CD4-positive, CD25-positive, alpha-beta regulatory T cell (primary cell): ENCODE data around the gene CCDC201. TPM values are rescaled to one million over a fixed set of nuclear protein-coding genes. Genes with fewer than 3 reads are reported as not detected.

Source experiments
- ATAC-seq, 2 donors: fragments of 150-1000 bp; cut with Tn5 transposase; one replicate each; pipeline ENCODE4 v1.10.0; 2021; ENCODE audit warnings: low read depth in 2 of 2, moderate number of reproducible peaks in 2 of 2, moderate library complexity in 1 of 2
- DNase-seq, 3 donors: peaks; one replicate each; pipeline versions ENCODE4 v3.0.0 to v3.0.0-alpha.2; 2012 to 2022; ENCODE audit warnings: mixed read lengths in 1 of 3
- H3K27ac ChIP-seq: one replicate; pipeline ENCODE4 v1.7.0; 2013; ENCODE audit warnings: mild to moderate bottlenecking, low read length; ENCODE audit not compliant: insufficient read depth, poor library complexity, severe bottlenecking
- H3K27me3 ChIP-seq: one replicate; pipeline ENCODE4 v1.7.0; 2013; ENCODE audit warnings: low read length; ENCODE audit not compliant: control insufficient read depth, insufficient read depth
- H3K36me3 ChIP-seq: one replicate; pipeline ENCODE4 v1.7.0; 2013; ENCODE audit warnings: mild to moderate bottlenecking, low read length, moderate library complexity; ENCODE audit not compliant: control insufficient read depth, insufficient read depth
- H3K4me1 ChIP-seq: 2 replicates; pipeline ENCODE4 v1.7.0; 2013; ENCODE audit warnings: mild to moderate bottlenecking, low read length; ENCODE audit not compliant: insufficient read depth, control insufficient read depth, poor library complexity, severe bottlenecking
- H3K4me3 ChIP-seq: one replicate; pipeline ENCODE4 v1.7.0; 2013; ENCODE audit warnings: low read depth, mild to moderate bottlenecking, low read length, moderate library complexity
- H3K9me3 ChIP-seq, 2 experiments: 1 replicate in 1 of 2; 2 replicates in 1 of 2; pipeline ENCODE4 v1.7.0; 2013; ENCODE audit warnings: low read length in 2 of 2, mild to moderate bottlenecking in 1 of 2, moderate library complexity in 1 of 2; ENCODE audit not compliant: control insufficient read depth in 2 of 2
- H3K27ac Mint-ChIP-seq, 3 donors: one replicate each; pipeline ENCODE4 v1.8.0; 2020 to 2022; ENCODE audit warnings: mild to moderate bottlenecking in 3 of 3, mixed read lengths in 3 of 3, moderate library complexity in 2 of 3
- H3K27me3 Mint-ChIP-seq: one replicate; pipeline ENCODE4 v1.8.0; 2022; ENCODE audit warnings: mild to moderate bottlenecking, mixed read lengths
- H3K36me3 Mint-ChIP-seq: one replicate; pipeline ENCODE4 v1.8.0; 2020; ENCODE audit warnings: mixed read lengths
- H3K4me1 Mint-ChIP-seq, 4 donors: one replicate each; pipeline ENCODE4 v1.8.0; 2020 to 2022; ENCODE audit warnings: mixed read lengths in 4 of 4, mild to moderate bottlenecking in 1 of 4
- H3K4me3 Mint-ChIP-seq, 4 donors: one replicate each; pipeline ENCODE4 v1.8.0; 2020 to 2022; ENCODE audit warnings: mild to moderate bottlenecking in 4 of 4, mixed read lengths in 4 of 4, moderate library complexity in 3 of 4
- H3K9me3 Mint-ChIP-seq, 7 donors: one replicate each; pipeline ENCODE4 v1.8.0; 2020 to 2022; ENCODE audit warnings: mixed read lengths in 7 of 7, mild to moderate bottlenecking in 3 of 7, moderate library complexity in 2 of 7
- polyA plus RNA-seq, 4 donors: library from polyadenylated mRNA; unstranded; fragments of 300-500 nt; fragmentation: Illumina TruSeq; gene quantifications; one replicate each; pipeline ENCODE4 v1.2.3, GENCODE V29; 2021
- total RNA-seq: library from RNA; stranded (reverse); gene quantifications from one replicate; pipeline ENCODE4 v1.2.3, GENCODE V29; 2022

CCDC201 gene
- total and polyA plus RNA-seq, 5 donors from 2014 or later: not detected

DNA sequence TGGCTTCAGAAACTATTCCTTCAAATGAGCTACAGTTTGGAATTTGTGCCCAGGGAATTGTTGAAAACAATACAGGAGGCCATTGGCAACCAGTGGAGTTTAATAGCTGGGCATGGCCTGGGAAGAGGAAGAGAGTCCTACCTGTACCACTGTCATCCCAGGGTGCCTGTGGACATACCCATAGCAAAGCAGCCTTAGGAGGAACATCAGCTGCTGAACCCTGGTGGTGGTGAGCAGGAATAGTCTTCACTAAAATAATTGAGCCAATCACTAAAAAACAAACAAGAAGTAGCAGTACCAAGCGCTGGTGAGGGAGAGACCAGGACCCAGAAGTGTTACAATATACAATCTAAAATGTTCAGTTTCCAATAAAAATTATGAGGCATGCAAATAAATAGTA lies 29.9 kb upstream of the CCDC201 start:
- Mint-ChIP-seq H3K36me3 (no peaks in the 10 kb centered on the region), H3K27ac (no peak overlapping the region), H3K4me1 (no peaks in the 10 kb centered on the region), H3K9me3 (peaks cover 0 to 14% (median 4%) of the 10 kb centered on the region in 7 donors), H3K4me3 (no peak overlapping the region), H3K27me3 (peaks cover 6% of the 10 kb centered on the region)
- H3K9me3 ChIP-seq: peaks cover 0 to 4% of the 10 kb centered on the region in 2 experiments
- no peak for ATAC-seq
- no peak for DNase-seq
- H3K4me3 ChIP-seq: no peak overlapping the region
- no peak overlapping the region for H3K27ac ChIP-seq
- H3K4me1 ChIP-seq: no peaks in the 10 kb centered on the region
- no peaks in the 10 kb centered on the region for H3K36me3 ChIP-seq
- no peaks in the 10 kb centered on the region for H3K27me3 ChIP-seq

DNA sequence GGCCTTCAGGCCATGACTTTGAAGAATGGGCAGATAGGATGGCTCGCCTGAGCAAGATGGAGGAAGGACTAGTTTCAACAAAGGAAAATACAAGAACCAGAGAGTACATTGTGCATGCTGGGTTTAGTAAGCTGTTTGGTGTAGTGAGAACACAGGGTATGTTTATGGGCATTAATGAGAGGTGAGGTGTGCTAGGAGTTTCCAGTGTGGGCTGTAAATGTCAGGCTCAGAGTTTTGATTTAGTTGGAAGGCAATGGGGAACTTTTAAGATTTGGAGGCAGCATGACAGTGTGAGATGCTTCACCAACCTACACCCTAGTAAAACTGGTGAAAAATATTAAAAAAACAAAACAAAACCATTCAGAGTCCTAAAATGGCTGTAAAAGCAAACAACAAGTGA lies 28.7 kb upstream of the CCDC201 start:
- Mint-ChIP-seq H3K4me3 (no peak overlapping the region), H3K4me1 (no peaks in the 10 kb centered on the region), H3K27ac (peak overlapping the region in 1 of 3 donors; percentile 38), H3K36me3 (no peaks in the 10 kb centered on the region), H3K9me3 (peaks cover 0 to 14% (median 4%) of the 10 kb centered on the region in 7 donors), H3K27me3 (peaks cover 6% of the 10 kb centered on the region)
- no peaks in the 10 kb centered on the region for H3K27me3 ChIP-seq
- ATAC-seq: no peak
- H3K27ac ChIP-seq: no peak overlapping the region
- no peak overlapping the region for H3K4me3 ChIP-seq
- H3K9me3 ChIP-seq: peaks cover 0 to 2% of the 10 kb centered on the region in 2 experiments
- no peak for DNase-seq
- H3K4me1 ChIP-seq: no peaks in the 10 kb centered on the region
- no peaks in the 10 kb centered on the region for H3K36me3 ChIP-seq

DNA sequence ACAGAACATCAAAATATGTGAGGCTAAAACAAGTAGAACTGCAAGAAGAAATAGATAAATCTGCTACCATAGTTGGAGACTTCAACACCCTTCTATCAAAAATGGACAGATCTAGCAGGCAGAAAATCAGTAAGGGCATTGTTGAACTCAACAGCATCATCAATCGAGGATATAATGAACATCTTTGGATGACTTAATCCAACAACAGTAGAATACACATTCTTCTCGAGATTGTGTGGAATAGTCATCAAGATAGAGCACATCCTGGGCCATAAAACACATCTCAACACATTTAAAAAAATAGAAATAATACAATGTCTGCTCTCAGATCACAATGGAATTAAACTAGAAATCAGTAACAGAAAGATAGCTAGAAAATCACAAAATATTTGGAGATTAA lies 25.3 kb upstream of the CCDC201 start:
- Histone ChIP-seq H3K4me3 (no peak overlapping the region), H3K27me3 (peaks cover 4% of the 10 kb centered on the region), H3K27ac (no peak overlapping the region), H3K4me1 (no peaks in the 10 kb centered on the region), H3K36me3 (no peaks in the 10 kb centered on the region), H3K9me3 (no peaks in the 10 kb centered on the region)
- Mint-ChIP-seq H3K4me3 (no peak overlapping the region), H3K9me3 (peaks cover 0 to 8% (median 4%) of the 10 kb centered on the region in 7 donors), H3K36me3 (no peaks in the 10 kb centered on the region), H3K27ac (no peak overlapping the region), H3K27me3 (peaks cover 12% of the 10 kb centered on the region), H3K4me1 (no peaks in the 10 kb centered on the region)
- ATAC-seq (no peak), DNase-seq (no peak)

DNA sequence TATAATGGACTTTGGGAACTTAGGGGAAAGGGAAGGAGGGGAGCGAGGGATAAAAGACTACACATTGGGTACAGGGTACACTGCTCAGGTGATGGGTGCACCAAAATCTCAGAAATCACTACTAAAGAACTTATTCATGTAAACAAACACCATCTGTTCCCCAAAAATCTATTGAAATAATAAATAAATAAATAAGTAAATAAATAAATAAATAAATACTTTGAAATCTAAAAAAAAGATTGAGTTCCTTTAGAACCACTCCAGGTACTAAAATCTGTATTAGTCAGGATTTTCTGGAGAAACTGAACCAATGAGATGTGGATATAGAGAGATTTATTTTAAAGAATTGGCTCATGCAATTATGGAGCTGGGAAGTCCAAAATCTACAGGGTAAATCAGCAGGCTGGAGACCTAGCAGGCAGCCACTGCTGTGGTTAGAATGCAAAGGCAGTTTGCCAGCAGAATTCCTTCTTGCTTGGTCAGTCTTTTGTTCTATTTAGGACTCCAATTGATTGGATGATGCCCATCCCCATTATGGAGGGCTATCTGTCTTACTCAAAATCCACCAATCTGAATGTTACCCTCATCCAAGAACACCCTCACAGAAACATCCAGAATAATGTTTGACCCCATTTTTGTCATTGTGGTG lies 24.3 kb upstream of the CCDC201 start:
- Mint-ChIP-seq H3K27me3 (peaks cover 16% of the 10 kb centered on the region), H3K27ac (no peak overlapping the region), H3K36me3 (no peaks in the 10 kb centered on the region), H3K9me3 (peaks cover 0 to 5% (median 2%) of the 10 kb centered on the region in 7 donors), H3K4me1 (no peaks in the 10 kb centered on the region), H3K4me3 (no peak overlapping the region)
- Histone ChIP-seq H3K27me3 (peaks cover 4% of the 10 kb centered on the region), H3K36me3 (no peaks in the 10 kb centered on the region), H3K9me3 (no peaks in the 10 kb centered on the region), H3K4me1 (no peaks in the 10 kb centered on the region), H3K4me3 (no peak overlapping the region), H3K27ac (no peak overlapping the region)
- DNase-seq: no peak
- ATAC-seq: no peak

DNA sequence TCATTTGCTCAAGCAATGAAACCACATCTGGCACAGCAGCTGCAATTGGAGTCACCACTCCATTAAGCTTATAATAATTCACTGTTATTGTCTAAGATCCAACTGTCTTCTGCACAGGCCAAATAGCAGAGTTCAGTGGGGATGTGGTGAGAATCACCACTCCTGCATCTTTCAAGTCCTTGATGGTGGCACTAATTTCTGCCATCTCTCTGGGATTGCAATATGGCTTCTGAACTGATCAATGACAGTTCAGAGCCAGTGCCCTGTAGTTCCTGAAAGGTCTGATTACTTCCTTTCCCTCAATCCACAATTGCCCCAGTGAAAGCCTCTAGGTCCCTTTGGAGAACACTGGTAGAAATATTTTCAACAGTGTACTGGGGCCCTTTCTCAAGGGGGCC lies 21.8 kb upstream of the CCDC201 start:
- Histone ChIP-seq H3K27ac (no peak overlapping the region), H3K4me3 (no peak overlapping the region), H3K36me3 (no peaks in the 10 kb centered on the region), H3K4me1 (no peaks in the 10 kb centered on the region), H3K27me3 (peaks cover 12% of the 10 kb centered on the region), H3K9me3 (no peaks in the 10 kb centered on the region)
- DNase-seq (no peak), ATAC-seq (no peak)
- Mint-ChIP-seq H3K9me3 (peaks cover 0 to 1% (median 0%) of the 10 kb centered on the region in 7 donors), H3K27ac (no peak overlapping the region), H3K4me3 (no peak overlapping the region), H3K4me1 (peaks cover 0 to 3% (median 0%) of the 10 kb centered on the region in 4 donors), H3K27me3 (peaks cover 25% of the 10 kb centered on the region), H3K36me3 (no peaks in the 10 kb centered on the region)

DNA sequence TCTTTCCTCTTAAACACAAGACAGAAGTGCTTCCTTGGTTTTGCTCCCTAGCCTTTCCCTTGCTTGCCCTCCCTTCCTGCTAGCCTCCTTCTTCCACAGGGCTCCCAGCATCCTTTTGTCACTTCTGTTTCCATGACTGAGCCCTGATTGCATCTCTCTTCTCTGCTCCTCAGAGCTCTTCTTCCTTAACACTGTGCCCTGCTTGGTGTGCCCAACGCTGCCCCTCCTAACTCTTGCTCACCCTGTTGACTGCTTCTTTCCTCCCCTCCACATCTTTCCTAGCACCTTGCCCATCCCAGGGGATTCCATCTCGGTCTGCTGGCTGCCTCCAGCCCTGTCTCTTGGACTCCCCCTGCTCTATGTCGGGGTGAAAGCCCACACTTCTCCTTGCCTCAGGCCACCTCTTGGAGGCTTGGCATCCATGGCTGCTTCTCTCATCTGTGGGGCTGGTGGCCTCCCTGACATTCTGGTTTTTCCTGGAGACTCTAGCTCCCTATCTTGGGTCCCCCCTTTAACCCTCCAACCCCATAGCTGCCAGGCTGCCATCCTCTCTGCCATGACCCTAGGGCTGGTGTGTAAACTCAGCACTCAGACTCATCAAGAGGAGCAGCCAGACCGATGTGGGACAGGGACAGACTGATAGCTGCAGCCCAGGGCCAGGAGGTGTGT lies 21.2 kb upstream of the CCDC201 start:
- H3K4me1 Mint-ChIP-seq: peaks cover 0 to 3% (median 0%) of the 10 kb centered on the region in 4 donors
- DNase-seq (no peak), ATAC-seq (no peak)
- peaks cover 30% of the 10 kb centered on the region for H3K27me3 Mint-ChIP-seq
- Histone ChIP-seq H3K27ac (no peak overlapping the region), H3K36me3 (no peaks in the 10 kb centered on the region), H3K4me3 (no peak overlapping the region), H3K9me3 (no peaks in the 10 kb centered on the region), H3K4me1 (no peaks in the 10 kb centered on the region), H3K27me3 (peaks cover 17% of the 10 kb centered on the region)
- H3K9me3 Mint-ChIP-seq: peaks cover 0 to 1% (median 0%) of the 10 kb centered on the region in 7 donors
- no peak overlapping the region for H3K4me3 Mint-ChIP-seq
- H3K36me3 Mint-ChIP-seq: no peaks in the 10 kb centered on the region
- H3K27ac Mint-ChIP-seq: no peak overlapping the region

DNA sequence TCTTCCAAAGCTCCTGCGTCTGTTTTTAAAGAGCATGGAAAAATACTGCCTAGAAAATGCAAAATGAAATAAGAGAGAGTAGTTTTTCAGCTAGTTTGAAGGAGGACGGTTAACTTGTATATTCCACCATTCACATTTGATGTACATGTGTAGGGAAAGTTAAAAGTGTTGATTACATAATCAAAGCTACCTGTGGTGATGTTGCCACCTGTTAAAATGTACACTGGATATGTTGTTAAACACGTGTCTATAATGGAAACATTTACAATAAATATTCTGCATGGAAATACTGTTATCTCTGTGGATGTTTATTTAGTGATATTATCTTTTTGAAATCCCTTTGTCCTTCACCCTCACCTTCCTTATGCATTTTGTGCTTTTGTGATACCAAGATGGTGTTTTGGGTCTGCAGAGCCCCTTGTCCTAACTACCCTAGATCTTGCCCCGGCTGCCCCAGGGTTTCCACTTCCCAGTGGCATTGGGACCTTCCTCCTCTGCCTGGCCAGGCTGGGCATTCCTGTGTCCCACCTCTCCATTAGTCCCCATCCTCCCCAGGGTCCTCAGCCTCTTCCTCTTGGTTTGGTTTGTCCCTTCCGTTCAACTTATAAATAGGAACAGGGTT lies 20.6 kb upstream of the CCDC201 start:
- H3K27me3 Mint-ChIP-seq: peaks cover 32% of the 10 kb centered on the region
- no peak for DNase-seq
- no peaks in the 10 kb centered on the region for H3K4me1 ChIP-seq

More for the DNA sequence above, 20.6 kb upstream of the CCDC201 start:
- H3K9me3 ChIP-seq: no peaks in the 10 kb centered on the region
- peaks cover 17% of the 10 kb centered on the region for H3K27me3 ChIP-seq
- H3K4me3 ChIP-seq: no peak overlapping the region
- Mint-ChIP-seq H3K36me3 (no peaks in the 10 kb centered on the region), H3K4me1 (peaks cover 0 to 3% (median 0%) of the 10 kb centered on the region in 4 donors), H3K9me3 (peaks cover 0 to 1% (median 0%) of the 10 kb centered on the region in 7 donors), H3K4me3 (no peak overlapping the region), H3K27ac (no peak overlapping the region)
- H3K27ac ChIP-seq: no peak overlapping the region
- no peak for ATAC-seq
- H3K36me3 ChIP-seq: no peaks in the 10 kb centered on the region
